GM08714 (cell line): ENCODE results near the gene SIX5.
"Not testable (repeated sequence)": the region's sequence is repeated elsewhere in the genome, so short reads cannot be mapped to it uniquely, and the experiment has no call there.

Experiments used
- H3K4me3 ChIP-seq: fragments of 200-500 bp; sonication (Bioruptor generic); 2 replicates; pipeline ENCODE4 v1.5.1; 2014; ENCODE audit warnings: mild to moderate bottlenecking, low read length, inconsistent platforms
- ZNF274 ChIP-seq: IDR thresholded peaks from 2 replicates; pipeline ENCODE4 v1.6.1; 2012; ENCODE audit warnings: mild to moderate bottlenecking, low read depth, low read length

The SIX5 gene

DNA sequence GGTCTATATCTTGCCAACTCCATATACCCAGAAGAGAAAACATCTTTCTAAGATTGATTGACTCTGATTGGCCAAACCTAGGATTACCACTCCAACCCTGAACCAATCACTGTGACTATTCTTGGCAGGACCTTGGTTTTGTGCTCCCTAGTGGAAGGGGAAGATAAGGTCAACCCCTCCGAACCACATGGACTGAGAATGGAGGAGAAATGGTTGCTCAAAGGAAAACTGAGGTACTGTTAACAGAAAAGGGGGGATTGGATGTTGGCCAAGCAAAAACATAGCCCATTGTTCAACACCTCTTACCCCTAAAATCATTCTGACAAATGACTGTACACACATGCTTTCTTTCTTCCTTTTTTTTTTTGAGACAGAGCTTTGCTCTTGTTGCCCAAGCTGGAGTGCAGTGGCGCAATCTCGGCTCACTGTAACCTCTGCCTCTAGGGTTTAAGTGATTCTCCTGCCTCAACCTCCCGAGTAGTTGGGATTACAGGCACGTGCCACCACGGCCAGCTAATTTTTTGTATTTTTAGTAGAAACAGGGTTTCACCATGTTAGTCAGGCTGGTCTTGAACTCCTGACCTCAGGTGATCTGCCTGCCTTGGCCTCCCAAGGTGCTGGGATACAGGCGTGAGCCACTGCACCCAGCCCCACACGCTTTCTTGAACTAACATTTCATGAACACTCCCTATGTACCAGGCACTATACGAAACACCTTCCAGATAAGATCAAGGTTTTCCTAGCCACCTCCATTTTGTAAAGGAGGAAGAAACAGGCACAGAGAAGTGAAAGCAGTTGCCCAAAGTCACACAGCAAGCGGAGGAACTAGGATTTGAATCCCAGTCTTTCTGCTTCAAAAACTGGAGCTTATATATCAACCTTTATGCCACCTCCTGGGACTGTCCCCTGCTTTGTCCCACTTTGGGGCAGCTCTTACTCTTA, 29.3 kb downstream of the SIX5 start:
- no peak overlapping the region for H3K4me3 ChIP-seq

DNA sequence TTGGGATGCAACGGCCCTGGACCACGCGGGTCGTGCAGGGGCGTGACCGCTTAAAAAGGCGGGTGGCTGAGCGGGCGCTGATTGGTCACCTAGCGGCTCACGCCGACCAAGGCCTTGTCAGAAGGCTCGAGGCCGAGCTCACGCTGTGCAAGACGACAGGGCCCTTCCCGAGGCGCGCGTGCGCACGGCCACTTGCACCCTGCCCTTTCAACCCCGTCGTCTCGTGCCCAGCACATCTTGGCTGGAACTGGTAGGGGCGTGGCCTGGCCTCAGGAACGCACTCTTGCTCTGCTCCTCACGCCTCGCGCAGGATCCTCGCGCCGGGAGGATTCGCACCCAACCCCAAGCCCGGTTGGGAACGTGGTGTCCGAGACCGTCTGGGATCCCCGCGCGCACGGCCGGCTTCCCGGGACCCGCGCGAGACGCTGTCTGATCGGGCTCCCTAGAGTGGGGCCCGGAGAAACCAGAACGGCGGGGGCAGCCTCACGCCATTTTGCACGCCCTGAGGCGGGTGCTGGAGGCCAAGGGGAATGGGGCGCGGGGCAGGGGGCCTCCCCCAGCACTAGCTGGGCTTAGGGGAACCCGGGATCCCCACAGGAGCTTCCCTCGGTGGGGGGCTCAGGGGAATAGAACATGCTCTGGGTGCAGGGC, 35.8 kb downstream of the SIX5 start, which contains the start of gene MEIOSIN:
MEIOSIN (plus strand) TSS at position 280 of the 651 bp plus-strand sequence. CDS start 1,938 bp downstream, outside the sequence.
- no peak within 1 kb of the TSS for H3K4me3 ChIP-seq
- no peak for TF ChIP-seq ZNF274

More for the DNA sequence above, 29.3 kb downstream of the SIX5 start:
- no peak for TF ChIP-seq ZNF274

DNA sequence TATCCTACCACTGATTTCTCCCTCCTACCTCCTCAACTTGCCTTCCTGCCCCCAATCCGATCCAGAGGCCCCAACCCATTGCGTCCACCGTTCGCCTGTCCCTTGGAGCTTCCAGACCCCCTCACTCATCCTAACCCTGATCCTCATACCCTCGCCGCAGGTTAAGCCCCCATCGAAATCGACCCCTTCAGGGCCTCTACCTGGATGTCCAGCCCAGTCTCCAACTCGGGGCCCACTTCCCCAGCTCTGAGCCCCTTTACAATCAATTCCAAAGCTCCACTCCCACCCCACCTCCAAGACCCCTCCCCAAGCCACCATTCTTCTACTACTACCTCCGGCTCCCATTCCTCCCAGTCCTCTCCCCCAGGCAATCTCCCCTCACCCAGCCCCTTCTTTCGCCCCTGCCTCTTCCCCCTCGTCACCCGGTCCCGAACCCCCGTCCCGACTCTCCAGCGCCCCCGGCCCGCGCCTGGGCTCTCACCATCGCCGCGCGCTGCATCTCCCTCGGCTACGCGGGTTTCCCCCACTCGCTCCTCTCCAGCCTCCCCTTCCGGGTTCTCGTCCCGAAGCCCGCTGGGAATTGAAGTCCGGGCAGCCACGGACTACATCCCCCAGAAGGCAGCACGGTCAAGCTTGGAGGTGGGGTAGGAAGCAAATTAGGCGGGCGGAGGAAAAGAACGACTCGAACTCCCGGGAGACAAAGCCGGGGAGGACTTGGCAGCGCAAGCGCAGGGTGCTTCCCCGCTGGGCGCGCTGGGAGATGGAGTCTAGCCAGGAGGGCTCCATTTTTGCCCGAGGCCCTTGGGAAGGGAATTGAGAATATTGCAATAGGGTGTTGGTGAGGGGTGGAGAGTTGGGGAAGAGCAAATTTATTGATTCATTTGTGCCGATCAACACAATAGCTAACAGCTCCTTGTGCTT, 38.4 kb downstream of the SIX5 start, which contains the start of gene FBXO46:
FBXO46 (minus strand) TSS at position 529 of the 921 bp plus-strand sequence. CDS start 17,401 bp downstream, outside the sequence.
- no peak for TF ChIP-seq ZNF274
- peak within 1 kb of the TSS; percentile 93 for H3K4me3 ChIP-seq

GRCh38 chr19:45729800-45730290, 39.2 kb downstream of the SIX5 start:
- no peak for TF ChIP-seq ZNF274
- H3K4me3 ChIP-seq: peak overlapping the region; percentile 93

- H3K4me3 ChIP-seq: not testable (repeated sequence)
These were observed 40.4 kb downstream of the SIX5 start for GRCh38 chr19:45728683-45729082.

DNA sequence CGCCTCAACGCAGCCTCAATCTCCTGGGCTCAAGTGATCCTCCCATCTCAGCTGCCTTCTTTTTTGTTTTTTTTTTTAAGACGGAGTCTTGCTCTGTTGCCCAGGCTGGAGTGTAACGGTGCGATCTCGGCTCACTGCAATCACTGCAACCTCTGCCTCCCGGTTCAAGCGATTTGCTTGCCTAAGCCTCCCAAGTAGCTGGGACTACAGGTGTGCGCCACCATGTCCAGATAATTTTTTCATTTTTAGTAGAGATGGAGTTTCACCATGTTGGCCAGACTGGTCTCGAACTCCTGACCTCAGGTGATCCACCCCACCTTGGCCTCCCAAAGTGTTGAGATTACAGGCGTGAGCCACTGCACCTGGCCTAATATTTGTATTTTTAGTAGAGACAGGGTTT, 49.0 kb downstream of the SIX5 start:
- H3K4me3 ChIP-seq: not testable (repeated sequence)

GRCh38 chr19:45717983-45718650, 50.9 kb downstream of the SIX5 start:
- no peak for TF ChIP-seq ZNF274
- H3K4me3 ChIP-seq: peak overlapping the region; percentile 59; the same call in 1 of the 2 replicates

- peak overlapping the region; percentile 94 for H3K4me3 ChIP-seq
- TF ChIP-seq ZNF274: no peak
These were observed 51.7 kb downstream of the SIX5 start for GRCh38 chr19:45717131-45717982.

DNA sequence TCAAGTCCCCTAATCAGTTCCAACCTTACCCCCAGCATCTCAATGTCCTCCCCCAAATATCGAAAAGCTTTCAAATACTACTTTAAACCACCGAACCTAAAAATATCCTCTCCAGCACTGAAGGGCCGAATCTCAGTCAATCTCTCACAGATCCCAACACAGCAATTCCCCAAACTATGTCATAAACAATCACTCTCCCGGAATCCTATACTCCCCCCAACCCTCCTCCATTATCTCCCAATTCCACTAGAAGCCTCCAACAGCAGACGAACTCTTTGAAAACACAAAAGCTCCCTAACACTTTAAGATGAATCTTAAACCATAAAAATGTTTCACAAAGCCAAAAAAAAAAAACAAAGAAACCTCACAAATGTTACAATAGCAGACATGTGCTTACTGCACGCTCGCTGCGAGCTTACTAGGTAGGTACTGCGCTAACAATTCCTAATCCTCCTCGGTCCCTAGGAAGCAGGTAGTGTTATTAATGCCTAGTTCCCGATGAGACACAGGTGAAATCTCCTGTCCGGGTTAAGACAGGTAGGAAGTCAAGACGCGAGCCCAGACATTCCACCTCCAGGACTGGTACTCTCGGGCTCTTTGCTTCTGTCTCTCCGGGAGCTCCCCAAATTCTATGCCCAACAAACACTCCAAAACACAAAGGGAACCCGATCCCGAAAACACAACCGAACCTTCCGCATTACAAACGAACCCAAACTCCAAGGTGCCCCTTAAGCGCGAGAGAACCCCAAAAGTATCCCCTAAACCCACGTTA, 52.5 kb downstream of the SIX5 start:
- TF ChIP-seq ZNF274: no peak
- peak overlapping the region; percentile 94 for H3K4me3 ChIP-seq

- H3K4me3 ChIP-seq: no peak overlapping the region
- no peak for TF ChIP-seq ZNF274
These were observed 53.9 kb downstream of the SIX5 start for GRCh38 chr19:45715139-45715538.
